ENCODE measurements around the gene SLC4A11.

DNA sequence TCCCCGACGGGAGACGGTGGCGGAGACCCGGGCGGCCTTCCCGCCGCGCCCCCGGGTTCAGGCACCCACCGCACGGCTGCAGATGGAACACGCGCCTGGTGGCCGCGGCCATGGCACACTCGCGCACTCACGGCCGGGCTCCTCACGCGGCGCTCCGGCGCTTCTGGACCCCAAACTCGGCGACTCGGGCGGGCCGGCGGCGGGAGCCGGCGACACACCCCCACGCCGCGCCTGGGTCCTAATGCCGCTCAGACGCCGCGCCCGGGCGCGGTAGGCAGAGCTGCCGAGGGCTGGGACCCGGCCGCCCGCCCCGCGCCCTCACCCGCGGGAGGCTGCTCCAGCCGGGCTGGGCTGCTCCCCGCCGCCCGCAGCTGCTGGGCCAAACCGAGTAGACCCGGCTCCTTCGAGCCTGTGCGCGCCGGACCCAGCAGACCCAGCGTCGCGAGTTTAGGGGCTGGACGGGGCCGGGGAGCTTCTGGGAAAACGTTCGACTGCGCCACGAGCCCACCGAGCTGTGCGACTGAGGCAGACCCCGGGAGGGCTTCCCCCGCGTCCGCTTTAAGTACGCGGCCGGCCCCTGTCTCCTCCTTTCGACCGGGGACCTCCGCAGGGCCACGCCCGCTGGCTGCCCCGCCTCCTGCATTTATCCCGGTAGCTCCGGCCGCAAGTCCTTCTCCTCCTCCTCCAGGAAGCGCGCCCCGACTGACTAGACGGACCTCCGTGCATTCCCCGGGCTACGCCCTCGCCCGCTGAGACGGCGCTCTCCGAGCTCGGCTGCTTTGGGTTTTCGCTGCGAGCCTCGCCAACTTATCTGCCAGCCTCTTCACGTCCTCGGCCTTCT is at the start of gene SLC4A11:
- TF ChIP-seq POLR2A (IDR thresholded peaks at IDR 0.05): no peak
- TF ChIP-seq, protein P1, sequence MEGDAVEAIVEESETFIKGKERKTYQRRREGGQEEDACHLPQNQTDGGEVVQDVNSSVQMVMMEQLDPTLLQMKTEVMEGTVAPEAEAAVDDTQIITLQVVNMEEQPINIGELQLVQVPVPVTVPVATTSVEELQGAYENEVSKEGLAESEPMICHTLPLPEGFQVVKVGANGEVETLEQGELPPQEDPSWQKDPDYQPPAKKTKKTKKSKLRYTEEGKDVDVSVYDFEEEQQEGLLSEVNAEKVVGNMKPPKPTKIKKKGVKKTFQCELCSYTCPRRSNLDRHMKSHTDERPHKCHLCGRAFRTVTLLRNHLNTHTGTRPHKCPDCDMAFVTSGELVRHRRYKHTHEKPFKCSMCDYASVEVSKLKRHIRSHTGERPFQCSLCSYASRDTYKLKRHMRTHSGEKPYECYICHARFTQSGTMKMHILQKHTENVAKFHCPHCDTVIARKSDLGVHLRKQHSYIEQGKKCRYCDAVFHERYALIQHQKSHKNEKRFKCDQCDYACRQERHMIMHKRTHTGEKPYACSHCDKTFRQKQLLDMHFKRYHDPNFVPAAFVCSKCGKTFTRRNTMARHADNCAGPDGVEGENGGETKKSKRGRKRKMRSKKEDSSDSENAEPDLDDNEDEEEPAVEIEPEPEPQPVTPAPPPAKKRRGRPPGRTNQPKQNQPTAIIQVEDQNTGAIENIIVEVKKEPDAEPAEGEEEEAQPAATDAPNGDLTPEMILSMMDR (IDR thresholded peaks at IDR 0.05): no peak
